Lower lobe of right lung (tissue), 2 donors: ENCODE data around the gene PTGDR. TPM values are rescaled to one million over a fixed set of nuclear protein-coding genes. Genes with fewer than 3 reads are reported as not detected.
A peak's percentile ranks its signal among the peaks of the same experiment; 100 is the strongest.

Experiments
- ATAC-seq, 2 donors: fragments of 200-7000 bp; cut with Tn5 transposase; one replicate each; pipeline ENCODE4 v1.9.1; 2020 to 2022; ENCODE audit warnings: mild to moderate bottlenecking in 2 of 2, moderate library complexity in 2 of 2
- DNase-seq: peaks from one replicate; pipeline ENCODE4 v3.0.0-alpha.2; 2020
- H3K27ac ChIP-seq: fragments of 200-600 bp; one replicate; pipeline ENCODE4 v1.8.0; 2022
- H3K27me3 ChIP-seq: fragments of 200-600 bp; one replicate; pipeline ENCODE4 v1.8.0; 2022; ENCODE audit warnings: low read depth
- H3K36me3 ChIP-seq: fragments of 200-600 bp; one replicate; pipeline ENCODE4 v1.8.0; 2022; ENCODE audit warnings: mild to moderate bottlenecking
- H3K4me1 ChIP-seq: fragments of 200-600 bp; one replicate; pipeline ENCODE4 v1.8.0; 2022
- H3K4me3 ChIP-seq: fragments of 200-600 bp; one replicate; pipeline ENCODE4 v1.8.0; 2022; ENCODE audit warnings: mild to moderate bottlenecking
- H3K9me3 ChIP-seq: fragments of 200-600 bp; one replicate; pipeline ENCODE4 v1.8.0; 2022
- CTCF ChIP-seq: fragments of 200-600 bp; IDR thresholded peaks from one replicate; pipeline ENCODE4 v1.8.0; 2022; ENCODE audit warnings: antibody characterized with exemption, mild to moderate bottlenecking
- intact Hi-C: fragments of 100-400 bp; cut with DNase I; formaldehyde crosslinking; loops from one replicate; pipeline ENCODE4 v1.11.0; 2022
- total RNA-seq: library from RNA; stranded (reverse); fragmentation: NEBNext Ultra II Directional; extraction: Animal tissue kit (Norgen Biotek cat#: 25700); gene quantifications from one replicate; pipeline ENCODE4 v1.2.1, GENCODE V29; 2021
- donor health status: DM: no; HTN: yes; CAD: no; lungs with severe emphysema.

PTGDR gene
- total RNA-seq, 1 donor from 2014 or later = 2.2 TPM

GRCh38 chr14:52263190-52263589 is 4.3 kb upstream of the PTGDR start:
- Histone ChIP-seq H3K4me3 (no peak overlapping the region), H3K9me3 (no peaks in the 10 kb centered on the region), H3K27ac (no peak overlapping the region), H3K27me3 (peaks cover 18% of the 10 kb centered on the region), H3K36me3 (no peaks in the 10 kb centered on the region), H3K4me1 (peaks cover 10% of the 10 kb centered on the region)
- no peak for ATAC-seq
- TF ChIP-seq CTCF = no peak
- DNase-seq = no peak
- intact Hi-C loops = no loop called here

- intact Hi-C loops = no loop called here
- DNase-seq = no peak
Measured at GRCh38 chr14:52265253-52265652, 2.2 kb upstream of the PTGDR start.

GRCh38 chr14:52266179-52266578 is 1.3 kb upstream of the PTGDR start:
- Histone ChIP-seq H3K36me3 (no peaks in the 10 kb centered on the region), H3K9me3 (no peaks in the 10 kb centered on the region), H3K4me3 (no peak overlapping the region), H3K4me1 (peaks cover 12% of the 10 kb centered on the region), H3K27ac (no peak overlapping the region), H3K27me3 (peaks cover 26% of the 10 kb centered on the region)
- intact Hi-C loops = no loop called here
- DNase-seq (no peak), ATAC-seq (peak in 1 of 2 donors; percentile 20)
- TF ChIP-seq CTCF = no peak

More at GRCh38 chr14:52265253-52265652, 2.2 kb upstream of the PTGDR start:
- no peak for ATAC-seq
- TF ChIP-seq CTCF = no peak
- Histone ChIP-seq H3K36me3 (no peaks in the 10 kb centered on the region), H3K27ac (no peak overlapping the region), H3K9me3 (no peaks in the 10 kb centered on the region), H3K27me3 (peaks cover 26% of the 10 kb centered on the region), H3K4me3 (no peak overlapping the region), H3K4me1 (peaks cover 12% of the 10 kb centered on the region)

GRCh38 chr14:52266782-52267181 is 716 bp upstream of the PTGDR start:
- peaks cover 26% of the 10 kb centered on the region for H3K27me3 ChIP-seq

GRCh38 chr14:52268279-52269061 is 972 bp downstream of the PTGDR start:
- TF ChIP-seq CTCF = no peak
- DNase-seq = no peak
- ATAC-seq = peak; percentile 51 to 54
- peak overlapping the region; percentile 53 for H3K4me3 ChIP-seq
- H3K36me3 ChIP-seq = no peaks in the 10 kb centered on the region
- intact Hi-C loops = no loop called here
- H3K4me1 ChIP-seq = peaks cover 12% of the 10 kb centered on the region
- peaks cover 26% of the 10 kb centered on the region for H3K27me3 ChIP-seq
- H3K27ac ChIP-seq = peak overlapping the region; percentile 53
- H3K9me3 ChIP-seq = no peaks in the 10 kb centered on the region

More at GRCh38 chr14:52266782-52267181, 716 bp upstream of the PTGDR start:
- Histone ChIP-seq H3K36me3 (no peaks in the 10 kb centered on the region), H3K9me3 (no peaks in the 10 kb centered on the region), H3K4me3 (no peak overlapping the region), H3K27ac (no peak overlapping the region), H3K4me1 (peaks cover 12% of the 10 kb centered on the region)
- intact Hi-C loops = no loop called here
- DNase-seq = no peak
- ATAC-seq = no peak
- no peak for TF ChIP-seq CTCF
